Smooth muscle cell (in vitro differentiated cells): Measurements from ENCODE around the gene BLMH. TPM values are rescaled to one million over a fixed set of nuclear protein-coding genes. Genes with fewer than 3 reads are reported as not detected.
"Not testable (repeated sequence)": the region's sequence is repeated elsewhere in the genome, so short reads cannot be mapped to it uniquely, and the experiment has no call there.

Source experiments
- DNase-seq: peaks from one replicate; lab custom pipeline; 2025; ENCODE audit not compliant: unreplicated experiment; lab: John Stamatoyannopoulos, UW
- H2AFZ ChIP-seq: fragments of 200-600 bp; sonication (generic); 2 replicates; pipeline ENCODE4 v1.6.0; 2016; ENCODE audit warnings: antibody characterized with exemption, low read depth, mild to moderate bottlenecking
- H3F3A ChIP-seq: fragments of 200-600 bp; sonication (generic); 2 replicates; pipeline ENCODE4 v1.6.0; 2017; ENCODE audit warnings: antibody characterized with exemption, low read depth
- H3K27ac ChIP-seq: fragments of 200-600 bp; sonication (generic); 2 replicates; pipeline ENCODE4 v1.5.1; 2016; ENCODE audit warnings: low read depth, mild to moderate bottlenecking
- H3K27me3 ChIP-seq: fragments of 200-600 bp; sonication (generic); 2 replicates; pipeline ENCODE4 v1.6.1; 2016; ENCODE audit warnings: low read depth, mild to moderate bottlenecking
- H3K36me3 ChIP-seq: fragments of 200-600 bp; sonication (generic); 2 replicates; pipeline ENCODE4 v1.5.1; 2016; ENCODE audit warnings: low read depth
- H3K4me1 ChIP-seq: fragments of 200-600 bp; sonication (generic); 2 replicates; pipeline ENCODE4 v1.5.1; 2016; ENCODE audit warnings: low read depth
- H3K4me2 ChIP-seq: fragments of 200-600 bp; sonication (generic); 2 replicates; pipeline ENCODE4 v1.6.0; 2016; ENCODE audit warnings: mild to moderate bottlenecking
- H3K4me3 ChIP-seq: fragments of 200-600 bp; sonication (generic); 2 replicates; pipeline ENCODE4 v1.5.1; 2016; ENCODE audit warnings: mild to moderate bottlenecking
- H3K79me2 ChIP-seq: fragments of 200-600 bp; sonication (generic); 2 replicates; pipeline ENCODE4 v1.6.0; 2016; ENCODE audit warnings: low read depth, mild to moderate bottlenecking
- H3K9ac ChIP-seq: fragments of 200-600 bp; sonication (generic); 2 replicates; pipeline ENCODE4 v1.6.0; 2016; ENCODE audit warnings: low read depth
- H3K9me3 ChIP-seq: fragments of 200-600 bp; sonication (generic); replicated peaks from 2 replicates; pipeline ENCODE4 v1.5.1; 2016; ENCODE audit warnings: low read depth
- H4K20me1 ChIP-seq: fragments of 200-600 bp; sonication (generic); 2 replicates; pipeline ENCODE4 v1.6.0; 2016; ENCODE audit warnings: low read depth
- CTCF ChIP-seq: fragments of 200-600 bp; sonication (generic); IDR thresholded peaks from 2 replicates; pipeline ENCODE4 v1.5.1; 2017; ENCODE audit warnings: borderline replicate concordance, mild to moderate bottlenecking, antibody characterized with exemption; ENCODE audit not compliant: insufficient read depth, poor library complexity, severe bottlenecking
- WGBS: methylation state at CpG from one replicate; pipeline ENCODE4 v1.1.7; 2016; ENCODE audit warnings: low lambda C conversion rate; 5-methylcytosine and 5-hydroxymethylcytosine counted together
- polyA plus RNA-seq: library from polyadenylated mRNA; unstranded; fragments of >200 nt; fragmentation: Nextera tagmentation; extraction: Ambion mirVana; gene quantifications from 2 replicates; pipeline ENCODE4 v1.2.1, GENCODE V29; 2016
- total RNA-seq: library from RNA; depleted of rRNA; stranded (reverse); fragments of >200 nt; gene quantifications from 2 replicates; pipeline ENCODE4 v1.2.3, GENCODE V29; 2014

BLMH gene
- total and polyA plus RNA-seq, 2 experiments from 2014 or later, result 13.2 to 20.5 TPM

- no peak overlapping the region for H3K4me2 ChIP-seq
- 83% methylated on average over 10 of the region's 10 CpGs for whole genome bisulfite sequencing
These were observed 59.5 kb downstream of the BLMH start for GRCh38 chr17:30232015-30232823.

GRCh38 chr17:30230596-30231125, 61.1 kb downstream of the BLMH start:
- TF ChIP-seq CTCF, result no peak
- no peak overlapping the region for H3K9ac ChIP-seq
- H3K9me3 ChIP-seq, result no peaks in the 10 kb centered on the region
- peaks cover 65% of the 10 kb centered on the region for H3K27me3 ChIP-seq
- no peak overlapping the region for H3K27ac ChIP-seq
- no peak overlapping the region for H3K4me2 ChIP-seq
- H2AFZ ChIP-seq, result no peak overlapping the region
- 66% methylated on average over 7 of the region's 7 CpGs for WGBS
- H3F3A ChIP-seq, result no peaks in the 10 kb centered on the region
- no peaks in the 10 kb centered on the region for H4K20me1 ChIP-seq
- peaks cover 5% of the 10 kb centered on the region for H3K4me1 ChIP-seq
- H3K36me3 ChIP-seq, result no peaks in the 10 kb centered on the region
- no peak overlapping the region for H3K4me3 ChIP-seq
- H3K79me2 ChIP-seq, result no peaks in the 10 kb centered on the region
- DNase-seq, result no peak

More at GRCh38 chr17:30232015-30232823, 59.5 kb downstream of the BLMH start:
- no peak overlapping the region for H3K4me3 ChIP-seq
- H3K27me3 ChIP-seq, result peaks cover 79% of the 10 kb centered on the region
- no peak for TF ChIP-seq CTCF
- H3K4me1 ChIP-seq, result peaks cover 9% of the 10 kb centered on the region
- H3K9me3 ChIP-seq, result no peaks in the 10 kb centered on the region
- H3K79me2 ChIP-seq, result no peaks in the 10 kb centered on the region
- H3F3A ChIP-seq, result no peaks in the 10 kb centered on the region
- H3K36me3 ChIP-seq, result no peaks in the 10 kb centered on the region
- H3K27ac ChIP-seq, result no peak overlapping the region
- H4K20me1 ChIP-seq, result no peaks in the 10 kb centered on the region
- no peak overlapping the region for H2AFZ ChIP-seq
- H3K9ac ChIP-seq, result no peak overlapping the region
- DNase-seq, result no peak

- peaks cover 59% of the 10 kb centered on the region for H3K27me3 ChIP-seq
- not testable (repeated sequence) for H3K9ac ChIP-seq, H3K4me2 ChIP-seq, H3K4me1 ChIP-seq, H3K79me2 ChIP-seq, H2AFZ ChIP-seq, H3K9me3 ChIP-seq, DNase-seq, H4K20me1 ChIP-seq, H3K36me3 ChIP-seq, H3F3A ChIP-seq, H3K4me3 ChIP-seq, H3K27ac ChIP-seq
- 83% methylated on average over 1 of the region's 1 CpG for WGBS
These were observed 61.7 kb downstream of the BLMH start for GRCh38 chr17:30230009-30230408.

GRCh38 chr17:30229012-30229411, 62.7 kb downstream of the BLMH start:
- Histone ChIP-seq H3K9ac (no peak overlapping the region), H3K79me2 (no peaks in the 10 kb centered on the region), H3K27me3 (peaks cover 49% of the 10 kb centered on the region), H3K4me2 (no peak overlapping the region), H4K20me1 (no peaks in the 10 kb centered on the region), H2AFZ (no peak overlapping the region), H3K4me3 (no peak overlapping the region), H3F3A (no peaks in the 10 kb centered on the region), H3K36me3 (no peaks in the 10 kb centered on the region), H3K4me1 (no peaks in the 10 kb centered on the region), H3K9me3 (no peaks in the 10 kb centered on the region), H3K27ac (no peak overlapping the region)
- TF ChIP-seq CTCF, result no peak
- WGBS, result 73% methylated on average over 7 of the region's 7 CpGs
- no peak for DNase-seq
